SH-SY5Y (cell line): ENCODE measurements around the gene YIPF2.

ENCODE experiments used
- GATA2 ChIP-seq: IDR thresholded peaks from 2 replicates; pipeline ENCODE4 v1.6.1; 2011; ENCODE audit warnings: mild to moderate bottlenecking, low read depth, low read length
- GATA3 ChIP-seq: IDR thresholded peaks from 2 replicates; pipeline ENCODE4 v1.6.1; 2011; ENCODE audit warnings: low read depth, mild to moderate bottlenecking, low read length, moderate library complexity

Gene YIPF2

GRCh38 chr19:10896851-10897526 is 31.4 kb downstream of the YIPF2 start:
- TF ChIP-seq GATA3 (no peak), GATA2 (no peak)

GRCh38 chr19:10895920-10896319 is 32.5 kb downstream of the YIPF2 start:
- TF ChIP-seq GATA2 (no peak), GATA3 (no peak)

GRCh38 chr19:10895363-10895762 is 33.1 kb downstream of the YIPF2 start:
- TF ChIP-seq GATA2 (no peak), GATA3 (no peak)

GRCh38 chr19:10894911-10895213 is 33.6 kb downstream of the YIPF2 start:
- TF ChIP-seq GATA3, result no peak
- no peak for TF ChIP-seq GATA2

GRCh38 chr19:10892256-10892655 is 36.2 kb downstream of the YIPF2 start:
- no peak for TF ChIP-seq GATA3
- no peak for TF ChIP-seq GATA2

- TF ChIP-seq GATA2, result no peak
Observed at GRCh38 chr19:10891405-10892086, 36.9 kb downstream of the YIPF2 start.

GRCh38 chr19:10889880-10890279 is 38.6 kb downstream of the YIPF2 start:
- TF ChIP-seq GATA2 (no peak), GATA3 (no peak)

- no peak for TF ChIP-seq GATA3
- no peak for TF ChIP-seq GATA2
Observed at GRCh38 chr19:10888421-10888866, 40.0 kb downstream of the YIPF2 start.

GRCh38 chr19:10887616-10888367 is 40.6 kb downstream of the YIPF2 start:
- TF ChIP-seq GATA3 (no peak), GATA2 (no peak)

GRCh38 chr19:10885201-10886169 is 43.0 kb downstream of the YIPF2 start:
- no peak for TF ChIP-seq GATA2
- no peak for TF ChIP-seq GATA3

GRCh38 chr19:10884274-10884673 is 44.2 kb downstream of the YIPF2 start:
- TF ChIP-seq GATA2 (no peak), GATA3 (no peak)

GRCh38 chr19:10882108-10882457 is 46.4 kb downstream of the YIPF2 start:
- TF ChIP-seq GATA3 (no peak), GATA2 (no peak)

- no peak for TF ChIP-seq GATA2
- no peak for TF ChIP-seq GATA3
Observed at GRCh38 chr19:10881403-10882107, 46.9 kb downstream of the YIPF2 start.
